ENCODE measurements around the gene PUM2. TPM values are rescaled to one million over a fixed set of nuclear protein-coding genes. Genes with fewer than 3 reads are reported as not detected.

PUM2 gene
- total RNA-seq, 1 donor from 2014 or later, result 122 TPM

DNA sequence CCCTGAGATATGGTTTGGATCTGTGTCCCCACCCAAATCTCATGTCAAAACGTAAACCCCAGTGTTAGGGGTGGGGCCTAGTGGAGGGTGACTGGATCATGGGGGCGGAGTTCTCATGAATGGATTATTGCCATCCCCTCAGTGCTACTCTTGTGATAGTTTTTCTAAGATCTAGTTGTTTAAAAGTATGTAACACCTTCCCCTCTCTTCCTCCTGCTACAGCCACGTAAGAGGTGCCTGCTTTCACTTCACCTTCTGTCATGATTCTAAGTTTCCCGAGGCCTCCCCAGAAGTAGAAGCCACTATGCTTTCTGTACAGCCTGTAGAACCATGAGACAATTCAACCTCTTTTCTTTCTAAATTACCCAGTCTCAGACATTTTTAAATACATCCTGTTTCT, 16.9 kb downstream of the PUM2 start:
- peaks cover 13% of the 10 kb centered on the region for H3K9me3 Mint-ChIP-seq
- no peak overlapping the region for H3K27ac Mint-ChIP-seq
- no peak for DNase-seq (ENCODE audit: low spot score in 2 of 2, unreplicated experiment in 2 of 2)
- H3K27me3 Mint-ChIP-seq (ENCODE audit: low read depth), result no peaks in the 10 kb centered on the region
- peaks cover 22% of the 10 kb centered on the region for H3K4me1 Mint-ChIP-seq
- no peak overlapping the region for H3K4me3 Mint-ChIP-seq
- TF ChIP-seq, protein P1, sequence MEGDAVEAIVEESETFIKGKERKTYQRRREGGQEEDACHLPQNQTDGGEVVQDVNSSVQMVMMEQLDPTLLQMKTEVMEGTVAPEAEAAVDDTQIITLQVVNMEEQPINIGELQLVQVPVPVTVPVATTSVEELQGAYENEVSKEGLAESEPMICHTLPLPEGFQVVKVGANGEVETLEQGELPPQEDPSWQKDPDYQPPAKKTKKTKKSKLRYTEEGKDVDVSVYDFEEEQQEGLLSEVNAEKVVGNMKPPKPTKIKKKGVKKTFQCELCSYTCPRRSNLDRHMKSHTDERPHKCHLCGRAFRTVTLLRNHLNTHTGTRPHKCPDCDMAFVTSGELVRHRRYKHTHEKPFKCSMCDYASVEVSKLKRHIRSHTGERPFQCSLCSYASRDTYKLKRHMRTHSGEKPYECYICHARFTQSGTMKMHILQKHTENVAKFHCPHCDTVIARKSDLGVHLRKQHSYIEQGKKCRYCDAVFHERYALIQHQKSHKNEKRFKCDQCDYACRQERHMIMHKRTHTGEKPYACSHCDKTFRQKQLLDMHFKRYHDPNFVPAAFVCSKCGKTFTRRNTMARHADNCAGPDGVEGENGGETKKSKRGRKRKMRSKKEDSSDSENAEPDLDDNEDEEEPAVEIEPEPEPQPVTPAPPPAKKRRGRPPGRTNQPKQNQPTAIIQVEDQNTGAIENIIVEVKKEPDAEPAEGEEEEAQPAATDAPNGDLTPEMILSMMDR (IDR thresholded peaks at IDR 0.05; ENCODE audit: unreplicated experiment), result no peak
- peaks cover 28% of the 10 kb centered on the region for H3K36me3 Mint-ChIP-seq

DNA sequence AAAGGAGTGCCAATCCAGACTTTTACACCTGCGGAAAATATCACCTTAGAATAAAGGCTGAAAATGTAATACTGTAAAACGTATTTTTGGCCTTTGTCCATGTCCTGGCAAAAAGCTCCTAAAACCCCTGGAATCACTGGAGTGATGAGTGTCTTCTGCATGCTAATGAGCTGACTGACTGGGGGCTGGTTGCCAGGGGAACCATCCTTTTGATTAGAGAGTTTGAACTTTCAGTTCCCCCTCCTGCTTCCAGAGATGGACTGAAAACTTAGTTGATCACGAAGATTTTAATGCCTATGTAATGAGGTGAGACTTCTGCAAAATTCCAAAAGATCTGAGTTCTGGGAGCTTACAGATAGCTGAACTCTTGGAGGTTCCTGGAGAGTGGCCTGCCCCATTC, 20.5 kb downstream of the PUM2 start:
- no peak for DNase-seq (ENCODE audit: low spot score in 2 of 2, unreplicated experiment in 2 of 2)
- Mint-ChIP-seq H3K9me3 (peaks cover 13% of the 10 kb centered on the region), H3K27ac (no peak overlapping the region), H3K27me3 (ENCODE audit: low read depth) (no peaks in the 10 kb centered on the region), H3K36me3 (peaks cover 34% of the 10 kb centered on the region), H3K4me1 (peaks cover 29% of the 10 kb centered on the region), H3K4me3 (no peak overlapping the region)
- TF ChIP-seq, protein P1 (IDR thresholded peaks at IDR 0.05; ENCODE audit: unreplicated experiment), result no peak

DNA sequence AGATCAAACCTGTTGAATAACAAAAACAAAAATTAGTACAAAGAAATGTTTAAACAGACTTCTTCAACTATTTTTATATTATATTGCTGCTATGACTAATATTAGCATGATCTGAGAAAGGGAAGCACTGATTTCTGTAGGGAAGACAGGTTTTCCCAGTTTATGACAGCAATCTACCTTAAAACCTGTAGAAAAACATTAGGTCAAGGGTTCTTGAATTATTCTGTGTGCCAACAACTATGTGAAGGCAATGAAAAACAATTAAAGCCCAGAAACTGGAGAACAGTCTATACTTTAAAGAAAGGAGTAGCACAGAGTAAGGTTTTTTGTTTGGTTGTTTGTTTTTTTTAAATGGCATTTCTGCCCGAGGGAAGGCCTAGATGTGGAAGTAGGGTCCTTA, 23.3 kb downstream of the PUM2 start:
- no peak overlapping the region for H3K4me3 Mint-ChIP-seq
- H3K27me3 Mint-ChIP-seq (ENCODE audit: low read depth), result no peaks in the 10 kb centered on the region
- peak overlapping the region; percentile 75 for H3K27ac Mint-ChIP-seq
- TF ChIP-seq, protein P1 (IDR thresholded peaks at IDR 0.05; ENCODE audit: unreplicated experiment), result no peak
- DNase-seq (ENCODE audit: low spot score in 2 of 2, unreplicated experiment in 2 of 2), result no peak
- peaks cover 24% of the 10 kb centered on the region for H3K4me1 Mint-ChIP-seq
- peaks cover 13% of the 10 kb centered on the region for H3K9me3 Mint-ChIP-seq
- peaks cover 48% of the 10 kb centered on the region for H3K36me3 Mint-ChIP-seq

DNA sequence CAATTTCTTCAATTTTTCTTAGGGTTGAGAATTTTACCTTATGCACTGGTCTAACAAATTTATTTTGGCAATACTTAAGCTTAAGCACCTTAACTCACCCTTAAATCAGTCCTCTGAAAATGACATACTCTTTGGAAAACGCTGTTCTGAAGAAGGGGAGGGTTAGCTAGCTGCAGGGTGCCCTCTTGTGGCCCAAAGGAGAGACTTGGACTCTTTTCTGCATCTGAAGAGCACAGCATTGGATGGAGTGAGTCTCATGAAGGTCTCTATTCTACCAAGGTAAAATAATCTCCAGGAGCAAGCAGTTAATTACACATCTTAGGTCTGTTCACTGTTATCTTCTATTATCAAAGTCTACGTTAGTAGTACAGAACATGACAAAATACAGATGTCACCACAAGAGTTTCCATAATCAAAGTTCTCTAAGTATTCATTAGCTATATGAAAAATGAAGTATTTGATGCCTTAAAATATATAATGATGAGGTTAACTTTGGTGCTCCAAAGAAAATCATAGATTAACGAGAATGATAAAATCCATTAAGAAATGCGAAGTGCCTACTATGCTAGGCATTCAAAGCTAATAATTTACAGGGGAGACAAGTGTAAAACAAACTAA, 24.4 kb downstream of the PUM2 start:
- H3K4me3 Mint-ChIP-seq, result no peak overlapping the region
- no peaks in the 10 kb centered on the region for H3K27me3 Mint-ChIP-seq (ENCODE audit: low read depth)
- TF ChIP-seq, protein P1 (IDR thresholded peaks at IDR 0.05; ENCODE audit: unreplicated experiment), result peak; percentile 41
- H3K36me3 Mint-ChIP-seq, result peaks cover 52% of the 10 kb centered on the region
- H3K9me3 Mint-ChIP-seq, result peaks cover 13% of the 10 kb centered on the region
- H3K27ac Mint-ChIP-seq, result no peak overlapping the region
- no peak for DNase-seq (ENCODE audit: low spot score in 2 of 2, unreplicated experiment in 2 of 2)
- peaks cover 24% of the 10 kb centered on the region for H3K4me1 Mint-ChIP-seq

DNA sequence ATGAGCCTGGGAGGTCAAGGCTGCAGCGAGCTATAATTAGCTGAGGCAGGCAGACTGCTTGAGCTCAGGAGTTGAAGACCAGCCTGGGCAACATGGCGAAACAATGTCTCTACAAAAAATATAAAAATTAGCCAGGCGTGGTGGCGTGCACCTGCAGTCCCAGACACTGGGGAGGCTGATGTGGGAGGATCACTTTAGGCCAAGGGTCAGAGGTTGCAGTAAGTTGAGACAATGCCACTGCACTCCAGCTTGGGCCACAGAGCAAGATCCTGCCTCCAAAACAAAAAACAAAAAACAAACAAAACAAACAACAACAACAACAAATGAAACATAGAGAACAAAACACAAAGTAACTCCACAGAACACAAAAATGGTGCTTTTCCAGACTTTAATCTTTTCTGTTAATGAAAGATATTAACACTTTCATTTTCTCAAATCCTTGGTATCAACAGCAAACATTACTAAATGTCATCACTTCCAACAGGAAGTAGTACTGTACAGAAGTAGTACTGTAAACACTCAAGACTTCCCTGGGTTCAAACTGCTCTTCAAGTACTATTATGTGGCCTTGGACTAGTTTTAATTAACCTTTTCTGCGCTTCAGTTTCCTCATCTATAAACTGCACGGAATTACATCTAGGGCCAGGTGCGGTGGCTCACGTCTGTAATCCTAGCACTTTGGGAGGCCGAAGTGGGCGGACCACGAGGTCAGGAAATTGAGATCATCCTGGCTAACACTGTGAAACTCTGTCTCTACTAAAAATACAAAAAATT, 27.9 kb downstream of the PUM2 start:
- DNase-seq (ENCODE audit: low spot score in 2 of 2, unreplicated experiment in 2 of 2), result no peak
- H3K4me1 Mint-ChIP-seq, result peaks cover 23% of the 10 kb centered on the region
- H3K36me3 Mint-ChIP-seq, result peaks cover 39% of the 10 kb centered on the region
- H3K4me3 Mint-ChIP-seq, result no peak overlapping the region
- no peaks in the 10 kb centered on the region for H3K27me3 Mint-ChIP-seq (ENCODE audit: low read depth)
- no peaks in the 10 kb centered on the region for H3K9me3 Mint-ChIP-seq
- no peak overlapping the region for H3K27ac Mint-ChIP-seq
- TF ChIP-seq, protein P1 (IDR thresholded peaks at IDR 0.05; ENCODE audit: unreplicated experiment), result no peak
